Endodermal cell (in vitro differentiated cells): ENCODE results near the gene SGMS1. TPM values are rescaled to one million over a fixed set of nuclear protein-coding genes. Genes with fewer than 3 reads are reported as not detected.
"Not testable (repeated sequence)": the region's sequence is repeated elsewhere in the genome, so short reads cannot be mapped to it uniquely, and the experiment has no call there.

Experiments
- DNase-seq: peaks from one replicate; pipeline ENCODE4 v3.0.0-alpha.2; 2017
- H3K27ac ChIP-seq: 2 replicates; pipeline ENCODE4 v1.5.1; 2013; ENCODE audit warnings: mild to moderate bottlenecking, low read depth, low read length, moderate library complexity
- H3K27me3 ChIP-seq: 2 replicates; pipeline ENCODE4 v1.6.1; 2013; ENCODE audit warnings: mild to moderate bottlenecking, low read length, moderate library complexity; ENCODE audit not compliant: insufficient read depth, control insufficient read depth, poor library complexity, severe bottlenecking
- H3K36me3 ChIP-seq: 2 replicates; pipeline ENCODE4 v1.7.0; 2013; ENCODE audit warnings: mild to moderate bottlenecking, low read length, moderate library complexity; ENCODE audit not compliant: control insufficient read depth, insufficient read depth
- H3K4me1 ChIP-seq: one replicate; pipeline ENCODE4 v1.7.0; 2013; ENCODE audit warnings: low read length; ENCODE audit not compliant: control insufficient read depth, insufficient read depth
- H3K4me3 ChIP-seq: 2 replicates; pipeline ENCODE4 v1.5.1; 2013; ENCODE audit warnings: mild to moderate bottlenecking, low read length, moderate library complexity
- H3K9ac ChIP-seq: 2 replicates; pipeline ENCODE4 v1.6.1; 2013; ENCODE audit warnings: mild to moderate bottlenecking, low read length, moderate library complexity; ENCODE audit not compliant: poor library complexity, severe bottlenecking; ENCODE audit errors: extremely low read depth
- H3K9me3 ChIP-seq: 2 replicates; pipeline ENCODE4 v1.6.1; 2013; ENCODE audit warnings: mild to moderate bottlenecking, low read length, moderate library complexity; ENCODE audit not compliant: control insufficient read depth
- H3K27ac Mint-ChIP-seq: 2 replicates; pipeline ENCODE4 v1.8.0; 2020; ENCODE audit warnings: mixed read lengths
- H3K27me3 Mint-ChIP-seq: 2 replicates; pipeline ENCODE4 v1.8.0; 2021; ENCODE audit warnings: mild to moderate bottlenecking, mixed read lengths; ENCODE audit not compliant: insufficient read depth
- H3K36me3 Mint-ChIP-seq: 2 replicates; pipeline ENCODE4 v1.8.0; 2020; ENCODE audit warnings: low read depth, mixed read lengths
- H3K4me1 Mint-ChIP-seq: 2 replicates; pipeline ENCODE4 v1.8.0; 2020; ENCODE audit warnings: mixed read lengths
- H3K4me3 Mint-ChIP-seq: 2 replicates; pipeline ENCODE4 v1.8.0; 2020; ENCODE audit warnings: mild to moderate bottlenecking, moderate library complexity, mixed read lengths
- H3K9me3 Mint-ChIP-seq: 2 replicates; pipeline ENCODE4 v1.8.0; 2020; ENCODE audit warnings: mild to moderate bottlenecking, mixed read lengths
- WGBS, 2 experiments: methylation state at CpG; one replicate each; pipeline versions ENCODE4 v1.1.5 to v1.1.7; 2013; ENCODE audit warnings: missing lambda C conversion rate in 2 of 2, mixed read lengths in 1 of 2; ENCODE audit not compliant: insufficient coverage in 1 of 2, insufficient read length in 1 of 2; 5-methylcytosine and 5-hydroxymethylcytosine counted together
- total RNA-seq, 2 donors: library from RNA; stranded (reverse); fragmentation: NEBNext Ultra II Directional in 1 of 2; extraction: Animal tissue kit (Norgen Biotek cat#: 25700) in 1 of 2; gene quantifications; 2 replicates in 1 of 2; 3 replicates in 1 of 2; pipeline ENCODE4 v1.2.1, GENCODE V29; 2021
- TF ChIP-seq, protein P1 (sequence below): fragments of 200-600 bp; sonication (generic); conservative IDR thresholded peaks from 2 replicates; pipeline ENCODE4 v1.5.0; 2021; ENCODE audit warnings: antibody characterized with exemption, mild to moderate bottlenecking

The SGMS1 gene
- total RNA-seq, 2 donors from 2014 or later, result 12.0 to 14.3 TPM

DNA sequence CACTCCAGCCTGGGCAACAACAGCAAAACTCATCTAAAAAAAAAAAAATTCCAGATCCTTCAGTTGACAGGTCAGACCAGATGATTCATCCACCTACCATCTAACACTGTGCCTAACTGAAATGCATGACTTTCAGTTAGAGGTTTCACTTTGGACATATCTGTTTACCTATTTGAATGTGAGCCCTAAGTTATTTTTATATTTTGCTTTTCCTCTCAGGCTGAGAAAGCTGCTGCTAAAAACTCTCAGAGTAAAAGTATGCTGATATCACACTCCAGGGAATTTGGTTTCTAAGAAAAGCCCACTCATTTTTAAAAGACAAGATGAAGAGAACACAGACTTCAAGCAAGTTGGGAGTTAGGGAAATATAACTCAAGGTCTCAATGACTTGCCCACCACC is 126.0 kb downstream of the SGMS1 start:
- no peaks in the 10 kb centered on the region for H3K36me3 ChIP-seq
- H3K27me3 ChIP-seq, result no peaks in the 10 kb centered on the region
- no peak overlapping the region for H3K4me3 ChIP-seq
- Mint-ChIP-seq H3K9me3 (peaks cover 4% of the 10 kb centered on the region), H3K27ac (no peak overlapping the region), H3K4me1 (peaks cover 10% of the 10 kb centered on the region), H3K27me3 (no peaks in the 10 kb centered on the region), H3K36me3 (peaks cover 3% of the 10 kb centered on the region), H3K4me3 (no peak overlapping the region)
- H3K27ac ChIP-seq, result no peak overlapping the region
- TF ChIP-seq, protein P1, sequence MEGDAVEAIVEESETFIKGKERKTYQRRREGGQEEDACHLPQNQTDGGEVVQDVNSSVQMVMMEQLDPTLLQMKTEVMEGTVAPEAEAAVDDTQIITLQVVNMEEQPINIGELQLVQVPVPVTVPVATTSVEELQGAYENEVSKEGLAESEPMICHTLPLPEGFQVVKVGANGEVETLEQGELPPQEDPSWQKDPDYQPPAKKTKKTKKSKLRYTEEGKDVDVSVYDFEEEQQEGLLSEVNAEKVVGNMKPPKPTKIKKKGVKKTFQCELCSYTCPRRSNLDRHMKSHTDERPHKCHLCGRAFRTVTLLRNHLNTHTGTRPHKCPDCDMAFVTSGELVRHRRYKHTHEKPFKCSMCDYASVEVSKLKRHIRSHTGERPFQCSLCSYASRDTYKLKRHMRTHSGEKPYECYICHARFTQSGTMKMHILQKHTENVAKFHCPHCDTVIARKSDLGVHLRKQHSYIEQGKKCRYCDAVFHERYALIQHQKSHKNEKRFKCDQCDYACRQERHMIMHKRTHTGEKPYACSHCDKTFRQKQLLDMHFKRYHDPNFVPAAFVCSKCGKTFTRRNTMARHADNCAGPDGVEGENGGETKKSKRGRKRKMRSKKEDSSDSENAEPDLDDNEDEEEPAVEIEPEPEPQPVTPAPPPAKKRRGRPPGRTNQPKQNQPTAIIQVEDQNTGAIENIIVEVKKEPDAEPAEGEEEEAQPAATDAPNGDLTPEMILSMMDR, result no peak
- no peak overlapping the region for H3K9ac ChIP-seq
- DNase-seq, result no peak
- no peaks in the 10 kb centered on the region for H3K9me3 ChIP-seq
- H3K4me1 ChIP-seq, result peaks cover 6% of the 10 kb centered on the region

DNA sequence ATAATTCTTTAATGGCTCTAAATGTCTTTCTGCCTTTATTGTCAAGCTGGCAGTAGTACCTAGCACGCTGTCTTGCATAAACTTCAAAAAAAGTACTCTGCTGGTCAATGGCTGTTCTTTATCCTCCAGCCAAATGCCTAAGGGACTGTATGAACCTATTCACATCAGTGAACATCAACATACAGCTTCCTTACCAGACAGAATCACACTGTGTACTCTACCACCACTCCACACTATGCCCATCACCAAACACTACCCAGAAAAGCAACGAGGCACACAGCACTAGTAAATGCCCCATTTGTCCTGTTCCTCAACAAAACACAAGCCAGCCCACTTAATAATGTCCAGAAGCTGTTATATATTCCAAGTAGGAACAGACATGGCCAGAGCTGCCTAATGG is 127.5 kb downstream of the SGMS1 start:
- no peak for DNase-seq
- TF ChIP-seq, protein P1, result no peak
- Histone ChIP-seq H3K9me3 (no peaks in the 10 kb centered on the region), H3K36me3 (no peaks in the 10 kb centered on the region), H3K4me1 (no peaks in the 10 kb centered on the region), H3K4me3 (no peak overlapping the region), H3K9ac (no peak overlapping the region), H3K27me3 (no peaks in the 10 kb centered on the region), H3K27ac (no peak overlapping the region)
- H3K4me1 Mint-ChIP-seq, result no peaks in the 10 kb centered on the region
- no peak overlapping the region for H3K27ac Mint-ChIP-seq
- H3K9me3 Mint-ChIP-seq, result peaks cover 4% of the 10 kb centered on the region
- H3K36me3 Mint-ChIP-seq, result peaks cover 3% of the 10 kb centered on the region
- H3K27me3 Mint-ChIP-seq, result no peaks in the 10 kb centered on the region
- WGBS, 2 experiments, result 97 to 100% methylated on average over 2 of the region's 2 CpGs
- no peak overlapping the region for H3K4me3 Mint-ChIP-seq

DNA sequence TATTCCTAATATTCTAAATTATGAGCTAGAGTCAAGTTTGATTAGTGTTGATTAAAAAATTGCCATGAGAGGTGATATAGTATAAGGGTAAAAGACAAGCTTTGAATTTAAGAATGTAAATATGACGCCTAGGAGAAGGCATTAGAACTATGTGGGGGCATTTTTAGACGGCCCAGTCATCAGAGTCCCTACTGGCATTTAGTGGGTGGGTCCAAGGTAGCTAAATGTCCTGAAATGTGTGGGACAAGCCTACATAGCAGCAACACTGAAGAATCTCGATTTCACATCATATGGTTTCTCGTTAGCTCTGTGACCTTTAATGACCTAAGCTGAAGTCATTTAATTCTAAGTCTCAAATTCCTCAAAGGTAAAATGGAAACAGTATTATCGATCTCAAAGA is 133.5 kb downstream of the SGMS1 start:
- H3K9me3 Mint-ChIP-seq, result peaks cover 6% of the 10 kb centered on the region
- H3K4me3 Mint-ChIP-seq, result no peak overlapping the region
- Histone ChIP-seq H3K4me1 (no peaks in the 10 kb centered on the region), H3K27ac (no peak overlapping the region), H3K27me3 (no peaks in the 10 kb centered on the region), H3K9ac (no peak overlapping the region), H3K36me3 (no peaks in the 10 kb centered on the region), H3K4me3 (no peak overlapping the region), H3K9me3 (no peaks in the 10 kb centered on the region)
- no peaks in the 10 kb centered on the region for H3K27me3 Mint-ChIP-seq
- H3K4me1 Mint-ChIP-seq, result no peaks in the 10 kb centered on the region
- peaks cover 5% of the 10 kb centered on the region for H3K36me3 Mint-ChIP-seq
- TF ChIP-seq, protein P1, result no peak
- no peak for DNase-seq
- no peak overlapping the region for H3K27ac Mint-ChIP-seq
- 90 to 93% methylated on average over 5 of the region's 5 CpGs for WGBS, 2 experiments

DNA sequence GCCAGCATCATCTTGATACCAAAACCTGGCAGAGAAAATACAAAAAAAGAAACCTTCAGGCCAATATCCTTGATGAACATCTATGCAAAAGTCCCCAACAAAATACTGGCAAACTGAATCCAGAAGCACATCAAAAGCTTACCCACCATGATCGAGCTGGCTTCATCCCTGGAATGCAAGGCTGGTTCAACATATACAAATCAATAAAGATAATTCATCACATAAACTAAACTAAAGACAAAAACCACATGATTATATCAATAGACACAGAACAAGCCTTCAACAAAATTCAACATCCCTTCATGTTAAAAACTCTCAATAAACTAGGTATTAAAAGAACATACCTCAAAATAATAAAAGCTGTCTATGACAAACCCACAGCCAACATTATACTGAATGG is 139.2 kb downstream of the SGMS1 start:
- H3K27me3 ChIP-seq, DNase-seq, H3K4me3 ChIP-seq, H3K4me1 ChIP-seq, H3K36me3 ChIP-seq, H3K4me3 Mint-ChIP-seq, H3K9ac ChIP-seq, H3K4me1 Mint-ChIP-seq, H3K27ac ChIP-seq, H3K27ac Mint-ChIP-seq, H3K27me3 Mint-ChIP-seq: not testable (repeated sequence)
- peaks cover 15% of the 10 kb centered on the region for H3K9me3 ChIP-seq
- 96% methylated on average over 1 of the region's 1 CpG; no CpG with 5 or more reads in 1 of the 2 experiments for WGBS, 2 experiments
- Mint-ChIP-seq H3K9me3 (peaks cover 22% of the 10 kb centered on the region), H3K36me3 (peaks cover 15% of the 10 kb centered on the region)
